Ovary (tissue), 3 donors: Measurements from ENCODE around the gene OR8G5.

Experiments used
- EP300 ChIP-seq: sonication (generic); formaldehyde crosslinking; IDR thresholded peaks from one replicate; pipeline ENCODE4 v1.6.1; 2017; ENCODE audit warnings: antibody characterized with exemption
- POLR2A ChIP-seq: fragments of 450-650 bp; IDR thresholded peaks from one replicate; pipeline ENCODE4 v1.6.1; 2017; ENCODE audit warnings: antibody characterized with exemption, mild to moderate bottlenecking, moderate library complexity
- TF ChIP-seq, protein P1 (sequence below), 3 donors: fragments of 450-650 bp in 2 of 3; fragments of 200-600 bp in 1 of 3; IDR thresholded peaks; one replicate each; pipeline versions ENCODE4 v1.5.1 to v1.8.0; 2016 to 2022; ENCODE audit warnings: antibody characterized with exemption in 3 of 3, mild to moderate bottlenecking in 1 of 3
- donor health status: DM: no; HTN: no; CAD: no.

DNA sequence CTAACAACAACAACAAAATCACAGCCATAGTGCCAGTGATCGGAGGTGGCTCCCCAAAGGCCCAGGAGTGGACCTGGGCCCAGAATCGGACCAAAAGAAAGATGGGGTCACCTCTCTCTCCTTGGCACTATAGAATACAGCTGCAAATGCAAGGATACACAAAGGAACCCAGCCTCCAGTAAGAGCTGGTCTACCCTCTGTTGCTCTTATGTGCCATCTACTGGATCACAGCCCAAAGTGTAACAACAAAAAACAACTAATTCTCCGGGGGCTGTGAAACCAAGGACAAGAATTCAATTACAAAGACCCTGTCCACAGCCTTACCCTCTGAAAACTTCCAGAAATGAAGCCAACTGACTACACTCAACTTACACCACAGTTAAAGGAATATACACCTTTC, 21.6 kb downstream of the OR8G5 start:
- TF ChIP-seq, protein P1, sequence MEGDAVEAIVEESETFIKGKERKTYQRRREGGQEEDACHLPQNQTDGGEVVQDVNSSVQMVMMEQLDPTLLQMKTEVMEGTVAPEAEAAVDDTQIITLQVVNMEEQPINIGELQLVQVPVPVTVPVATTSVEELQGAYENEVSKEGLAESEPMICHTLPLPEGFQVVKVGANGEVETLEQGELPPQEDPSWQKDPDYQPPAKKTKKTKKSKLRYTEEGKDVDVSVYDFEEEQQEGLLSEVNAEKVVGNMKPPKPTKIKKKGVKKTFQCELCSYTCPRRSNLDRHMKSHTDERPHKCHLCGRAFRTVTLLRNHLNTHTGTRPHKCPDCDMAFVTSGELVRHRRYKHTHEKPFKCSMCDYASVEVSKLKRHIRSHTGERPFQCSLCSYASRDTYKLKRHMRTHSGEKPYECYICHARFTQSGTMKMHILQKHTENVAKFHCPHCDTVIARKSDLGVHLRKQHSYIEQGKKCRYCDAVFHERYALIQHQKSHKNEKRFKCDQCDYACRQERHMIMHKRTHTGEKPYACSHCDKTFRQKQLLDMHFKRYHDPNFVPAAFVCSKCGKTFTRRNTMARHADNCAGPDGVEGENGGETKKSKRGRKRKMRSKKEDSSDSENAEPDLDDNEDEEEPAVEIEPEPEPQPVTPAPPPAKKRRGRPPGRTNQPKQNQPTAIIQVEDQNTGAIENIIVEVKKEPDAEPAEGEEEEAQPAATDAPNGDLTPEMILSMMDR (IDR thresholded peaks at IDR 0.05): no peak
- TF ChIP-seq POLR2A (no peak), EP300 (no peak)
